ENCODE measurements around the gene TCHHL1.

DNA sequence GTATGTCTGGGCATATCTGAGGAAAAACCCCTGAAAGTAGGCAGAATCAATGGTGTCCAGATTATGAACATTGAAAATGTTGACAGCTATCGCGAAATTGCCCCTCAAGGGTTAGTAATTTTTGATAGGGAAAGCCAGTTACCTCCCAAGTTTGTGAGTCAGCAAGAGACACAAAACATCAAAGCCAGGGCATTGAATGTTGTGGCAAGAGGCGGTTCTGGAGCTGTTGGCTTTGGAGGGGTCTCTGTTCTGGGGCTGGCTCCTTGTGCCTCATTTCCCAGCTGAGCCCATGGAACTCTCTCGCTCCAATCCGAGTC, 41.5 kb downstream of the TCHHL1 start:
- TF ChIP-seq, protein P1, sequence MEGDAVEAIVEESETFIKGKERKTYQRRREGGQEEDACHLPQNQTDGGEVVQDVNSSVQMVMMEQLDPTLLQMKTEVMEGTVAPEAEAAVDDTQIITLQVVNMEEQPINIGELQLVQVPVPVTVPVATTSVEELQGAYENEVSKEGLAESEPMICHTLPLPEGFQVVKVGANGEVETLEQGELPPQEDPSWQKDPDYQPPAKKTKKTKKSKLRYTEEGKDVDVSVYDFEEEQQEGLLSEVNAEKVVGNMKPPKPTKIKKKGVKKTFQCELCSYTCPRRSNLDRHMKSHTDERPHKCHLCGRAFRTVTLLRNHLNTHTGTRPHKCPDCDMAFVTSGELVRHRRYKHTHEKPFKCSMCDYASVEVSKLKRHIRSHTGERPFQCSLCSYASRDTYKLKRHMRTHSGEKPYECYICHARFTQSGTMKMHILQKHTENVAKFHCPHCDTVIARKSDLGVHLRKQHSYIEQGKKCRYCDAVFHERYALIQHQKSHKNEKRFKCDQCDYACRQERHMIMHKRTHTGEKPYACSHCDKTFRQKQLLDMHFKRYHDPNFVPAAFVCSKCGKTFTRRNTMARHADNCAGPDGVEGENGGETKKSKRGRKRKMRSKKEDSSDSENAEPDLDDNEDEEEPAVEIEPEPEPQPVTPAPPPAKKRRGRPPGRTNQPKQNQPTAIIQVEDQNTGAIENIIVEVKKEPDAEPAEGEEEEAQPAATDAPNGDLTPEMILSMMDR (IDR thresholded peaks at IDR 0.05; ENCODE audit: low read length) = no peak
- no peak for TF ChIP-seq EZH2 (IDR thresholded peaks at IDR 0.05; ENCODE audit: borderline replicate concordance, low read length)

Data from OCI-LY1 (cell line).